Right atrium auricular region (tissue), 2 donors: ENCODE data around the gene KRTAP9-2. TPM values are rescaled to one million over a fixed set of nuclear protein-coding genes. Genes with fewer than 3 reads are reported as not detected.
"Not testable (repeated sequence)": the region's sequence is repeated elsewhere in the genome, so short reads cannot be mapped to it uniquely, and the experiment has no call there.

ENCODE experiments used
- DNase-seq: peaks from one replicate; pipeline ENCODE4 v3.0.0-alpha.2; 2019; ENCODE audit warnings: low spot score
- H3K27ac ChIP-seq, 2 donors: fragments of 200-600 bp; sonication (generic); 1 replicate in 1 of 2; 2 replicates in 1 of 2; pipeline ENCODE4 v1.5.1; 2016 to 2019
- H3K27me3 ChIP-seq, 2 donors: fragments of 200-600 bp; sonication (generic); one replicate each; pipeline versions ENCODE4 v1.5.1 to v1.6.0; 2017 to 2019
- H3K36me3 ChIP-seq: fragments of 200-600 bp; sonication (generic); one replicate; pipeline ENCODE4 v1.5.1; 2016
- H3K4me1 ChIP-seq, 2 donors: fragments of 200-600 bp; sonication (generic); one replicate each; pipeline versions ENCODE4 v1.5.1 to v1.6.0; 2017 to 2019
- H3K4me3 ChIP-seq, 2 donors: fragments of 200-600 bp; sonication (generic); 1 replicate in 1 of 2; 2 replicates in 1 of 2; pipeline ENCODE4 v1.5.1; 2017 to 2019; ENCODE audit warnings: mild to moderate bottlenecking in 1 of 2, moderate library complexity in 1 of 2
- H3K9me3 ChIP-seq, 2 donors: fragments of 200-600 bp; sonication (generic); one replicate each; pipeline ENCODE4 v1.5.1; 2019
- total RNA-seq, 2 donors: library from RNA; depleted of rRNA; stranded (reverse); fragments of >200 nt; gene quantifications; one replicate each; pipeline ENCODE4 v1.1.0, GENCODE V29; 2016
- TF ChIP-seq, protein P1 (sequence below), 2 donors: fragments of 200-600 bp; sonication (generic); IDR thresholded peaks; one replicate each; pipeline ENCODE4 v1.5.1; 2019; ENCODE audit warnings: antibody characterized with exemption in 2 of 2

Gene KRTAP9-2
- total RNA-seq, 2 donors from 2014 or later: not detected

DNA sequence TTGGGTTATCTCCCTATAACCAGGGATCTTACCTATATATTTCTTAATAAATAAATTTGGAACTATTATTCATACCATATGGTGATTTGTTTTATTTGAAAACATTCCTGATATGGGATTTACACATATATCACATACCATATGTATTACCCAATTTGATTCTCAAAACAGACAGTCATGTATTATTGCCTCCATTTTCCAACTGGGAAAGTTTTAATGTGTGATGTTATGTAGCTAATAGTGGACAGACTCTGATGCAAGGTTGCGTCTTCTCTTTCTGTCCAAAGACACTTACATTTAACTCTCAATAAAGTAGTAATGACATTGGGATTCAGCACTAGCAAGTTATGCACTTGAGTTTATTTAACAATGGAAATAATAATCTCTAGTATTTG lies 29.8 kb downstream of the KRTAP9-2 start:
- Histone ChIP-seq H3K4me3 (no peak overlapping the region), H3K36me3 (no peaks in the 10 kb centered on the region), H3K27me3 (no peaks in the 10 kb centered on the region), H3K27ac (no peak overlapping the region), H3K4me1 (no peaks in the 10 kb centered on the region), H3K9me3 (no peaks in the 10 kb centered on the region)
- TF ChIP-seq, protein P1, sequence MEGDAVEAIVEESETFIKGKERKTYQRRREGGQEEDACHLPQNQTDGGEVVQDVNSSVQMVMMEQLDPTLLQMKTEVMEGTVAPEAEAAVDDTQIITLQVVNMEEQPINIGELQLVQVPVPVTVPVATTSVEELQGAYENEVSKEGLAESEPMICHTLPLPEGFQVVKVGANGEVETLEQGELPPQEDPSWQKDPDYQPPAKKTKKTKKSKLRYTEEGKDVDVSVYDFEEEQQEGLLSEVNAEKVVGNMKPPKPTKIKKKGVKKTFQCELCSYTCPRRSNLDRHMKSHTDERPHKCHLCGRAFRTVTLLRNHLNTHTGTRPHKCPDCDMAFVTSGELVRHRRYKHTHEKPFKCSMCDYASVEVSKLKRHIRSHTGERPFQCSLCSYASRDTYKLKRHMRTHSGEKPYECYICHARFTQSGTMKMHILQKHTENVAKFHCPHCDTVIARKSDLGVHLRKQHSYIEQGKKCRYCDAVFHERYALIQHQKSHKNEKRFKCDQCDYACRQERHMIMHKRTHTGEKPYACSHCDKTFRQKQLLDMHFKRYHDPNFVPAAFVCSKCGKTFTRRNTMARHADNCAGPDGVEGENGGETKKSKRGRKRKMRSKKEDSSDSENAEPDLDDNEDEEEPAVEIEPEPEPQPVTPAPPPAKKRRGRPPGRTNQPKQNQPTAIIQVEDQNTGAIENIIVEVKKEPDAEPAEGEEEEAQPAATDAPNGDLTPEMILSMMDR (IDR thresholded peaks at IDR 0.05): no peak
- DNase-seq: no peak

GRCh38 chr17:41258406-41258805 lies 32.0 kb downstream of the KRTAP9-2 start:
- H3K27me3 ChIP-seq: no peaks in the 10 kb centered on the region
- DNase-seq: no peak
- no peak overlapping the region for H3K27ac ChIP-seq
- TF ChIP-seq, protein P1 (IDR thresholded peaks at IDR 0.05): no peak
- no peak overlapping the region for H3K4me3 ChIP-seq
- no peaks in the 10 kb centered on the region for H3K4me1 ChIP-seq
- no peaks in the 10 kb centered on the region for H3K9me3 ChIP-seq
- H3K36me3 ChIP-seq: no peaks in the 10 kb centered on the region

DNA sequence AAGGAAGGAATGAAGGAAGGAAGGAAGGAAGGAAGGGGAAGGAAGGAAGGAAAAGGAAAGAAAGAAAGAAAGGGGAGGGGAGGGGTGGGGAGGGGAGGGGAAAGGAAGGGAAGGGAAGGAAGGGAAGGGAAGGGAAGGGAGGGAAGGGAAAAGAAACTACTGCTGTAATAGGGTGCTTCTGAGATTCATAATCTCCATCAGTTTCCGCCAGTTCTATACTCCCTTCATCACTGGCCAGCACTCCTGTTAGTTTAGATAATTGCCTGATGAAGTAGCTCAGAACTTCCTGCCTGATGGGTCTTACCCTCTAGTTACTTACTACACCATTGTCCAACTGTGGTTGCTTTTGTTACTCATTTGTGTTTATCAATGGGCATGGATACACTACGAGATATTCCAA lies 36.8 kb downstream of the KRTAP9-2 start:
- TF ChIP-seq, protein P1 (IDR thresholded peaks at IDR 0.05): no peak
- DNase-seq: no peak
- Histone ChIP-seq H3K27me3 (no peaks in the 10 kb centered on the region), H3K9me3 (no peaks in the 10 kb centered on the region), H3K4me1 (no peaks in the 10 kb centered on the region), H3K36me3 (no peaks in the 10 kb centered on the region), H3K27ac (no peak overlapping the region), H3K4me3 (no peak overlapping the region)

DNA sequence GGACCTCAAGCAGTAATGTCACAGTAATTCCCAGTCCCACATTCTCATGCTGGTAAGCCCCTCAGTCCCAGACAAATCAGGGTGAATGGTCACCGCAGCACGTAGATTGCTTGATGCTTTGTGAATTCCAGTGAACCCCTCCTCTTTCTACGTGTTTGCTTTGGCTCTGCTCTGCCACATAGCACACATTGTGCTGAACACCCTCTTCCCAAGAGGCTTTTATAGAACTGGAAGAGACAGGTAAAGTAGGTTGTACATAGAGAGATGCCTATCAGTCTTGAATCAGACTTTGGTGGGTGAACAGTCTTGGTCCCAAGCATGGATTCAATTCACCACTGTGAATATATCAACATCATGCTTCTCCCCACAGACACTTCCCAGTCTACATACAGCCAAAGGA lies 38.2 kb downstream of the KRTAP9-2 start:
- TF ChIP-seq, protein P1 (IDR thresholded peaks at IDR 0.05): no peak
- Histone ChIP-seq H3K27me3 (no peaks in the 10 kb centered on the region), H3K27ac (no peak overlapping the region), H3K36me3 (no peaks in the 10 kb centered on the region), H3K9me3 (no peaks in the 10 kb centered on the region), H3K4me3 (no peak overlapping the region), H3K4me1 (no peaks in the 10 kb centered on the region)
- DNase-seq: no peak

GRCh38 chr17:41265078-41265477 lies 38.6 kb downstream of the KRTAP9-2 start, which contains the start of gene KRTAP9-6:
TSS of gene KRTAP9-6 (plus strand) at chr17:41265378. CDS start at chr17:41265378, 0 bp downstream.
- Histone ChIP-seq H3K27me3 (no peaks in the 10 kb centered on the region), H3K4me1 (no peaks in the 10 kb centered on the region), H3K36me3 (no peaks in the 10 kb centered on the region), H3K4me3 (no peak within 1 kb of the TSS), H3K27ac (no peak within 1 kb of the TSS), H3K9me3 (no peaks in the 10 kb centered on the region)
- TF ChIP-seq, protein P1 (IDR thresholded peaks at IDR 0.05): no peak
- DNase-seq: no peak

DNA sequence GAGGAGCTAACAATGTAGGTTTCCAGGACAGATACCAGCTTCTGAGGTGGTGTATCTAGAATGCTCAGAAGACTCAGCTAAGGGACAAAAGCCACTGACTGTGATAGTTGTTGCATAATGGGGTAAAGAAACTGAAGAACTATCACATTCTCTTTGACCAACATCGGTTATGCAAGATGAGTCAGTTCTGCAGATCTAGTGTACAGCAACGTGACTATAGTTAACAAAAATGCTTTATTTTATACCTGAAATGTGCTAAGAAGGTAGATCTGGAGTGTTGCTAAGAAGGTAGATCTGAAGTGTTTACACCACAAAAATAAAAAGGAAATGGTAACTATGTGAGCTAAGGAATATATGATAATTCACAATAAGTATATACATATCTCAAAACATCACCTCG lies 41.3 kb downstream of the KRTAP9-2 start:
- H3K27ac ChIP-seq: no peak overlapping the region
- H3K4me1 ChIP-seq: no peaks in the 10 kb centered on the region
- H3K9me3 ChIP-seq: no peaks in the 10 kb centered on the region
- TF ChIP-seq, protein P1 (IDR thresholded peaks at IDR 0.05): no peak
- DNase-seq: no peak
- H3K36me3 ChIP-seq: no peaks in the 10 kb centered on the region
- no peaks in the 10 kb centered on the region for H3K27me3 ChIP-seq
- H3K4me3 ChIP-seq: no peak overlapping the region

GRCh38 chr17:41271323-41271722 lies 44.9 kb downstream of the KRTAP9-2 start:
- H3K27ac ChIP-seq, H3K27me3 ChIP-seq, H3K4me1 ChIP-seq, DNase-seq, H3K36me3 ChIP-seq, H3K9me3 ChIP-seq, H3K4me3 ChIP-seq: not testable (repeated sequence)
